ENCODE results near the gene FRK.
"Not testable (repeated sequence)": the region's sequence is repeated elsewhere in the genome, so short reads cannot be mapped to it uniquely, and the experiment has no call there.

The FRK gene

DNA sequence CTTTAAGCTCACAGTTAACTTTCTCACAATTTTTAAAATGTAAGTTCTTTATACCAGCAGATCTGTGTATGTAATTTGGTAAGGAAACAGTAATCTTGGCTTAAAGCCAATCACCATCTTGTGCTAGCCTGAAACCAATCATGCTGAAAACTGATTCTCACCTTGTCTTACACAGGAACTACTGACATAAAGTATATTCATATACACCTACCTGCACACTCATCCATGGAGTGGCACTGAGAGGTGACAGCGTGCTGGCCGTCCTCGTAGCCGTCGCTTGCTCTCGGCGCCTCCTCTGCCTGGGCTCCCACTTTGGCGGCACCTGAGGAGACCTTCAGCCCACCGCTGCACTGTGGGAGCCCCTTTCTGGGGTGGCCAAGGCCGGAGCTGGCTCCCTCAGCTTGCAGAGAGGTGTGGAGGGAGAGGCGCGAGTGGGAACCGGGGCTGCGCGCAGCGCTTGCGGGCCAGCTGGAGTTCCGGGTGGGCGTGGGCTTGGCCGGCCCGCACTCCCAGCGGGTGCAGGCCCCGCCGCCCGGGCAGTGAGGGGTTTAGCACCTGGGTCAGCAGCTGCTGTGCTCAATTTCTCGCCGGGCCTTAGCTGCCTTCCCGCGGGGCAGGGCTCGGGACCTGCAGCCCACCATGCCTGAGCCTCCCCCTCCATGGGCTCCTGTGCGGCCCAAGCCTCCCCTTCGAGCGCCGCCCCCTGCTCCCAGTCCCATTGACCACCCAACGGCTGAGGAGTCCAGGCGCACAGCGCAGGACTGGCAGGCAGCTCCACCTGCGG lies 171.8 kb downstream of the FRK start:
- DNase-seq (ENCODE audit: low read depth) = not testable (repeated sequence)

DNA sequence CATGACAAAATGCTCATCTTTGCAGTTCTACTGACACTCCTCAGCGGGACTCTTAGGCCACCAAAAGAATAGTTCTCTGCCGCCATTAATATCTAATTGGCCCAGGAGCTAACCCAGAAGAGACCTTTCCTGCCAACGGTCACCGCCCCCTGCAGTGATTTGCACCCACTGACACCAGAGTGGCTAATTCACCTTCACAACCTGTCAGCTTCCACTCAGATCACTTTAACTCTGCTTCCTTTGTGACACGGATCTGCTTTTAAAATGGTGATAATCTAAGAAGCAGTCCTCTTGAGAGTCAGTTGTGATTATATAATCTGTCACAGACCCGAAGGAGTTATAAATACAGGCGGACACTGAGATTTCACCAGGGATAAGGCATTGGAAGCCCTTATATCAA lies 172.8 kb downstream of the FRK start:
- no peak for DNase-seq (ENCODE audit: low read depth)

DNA sequence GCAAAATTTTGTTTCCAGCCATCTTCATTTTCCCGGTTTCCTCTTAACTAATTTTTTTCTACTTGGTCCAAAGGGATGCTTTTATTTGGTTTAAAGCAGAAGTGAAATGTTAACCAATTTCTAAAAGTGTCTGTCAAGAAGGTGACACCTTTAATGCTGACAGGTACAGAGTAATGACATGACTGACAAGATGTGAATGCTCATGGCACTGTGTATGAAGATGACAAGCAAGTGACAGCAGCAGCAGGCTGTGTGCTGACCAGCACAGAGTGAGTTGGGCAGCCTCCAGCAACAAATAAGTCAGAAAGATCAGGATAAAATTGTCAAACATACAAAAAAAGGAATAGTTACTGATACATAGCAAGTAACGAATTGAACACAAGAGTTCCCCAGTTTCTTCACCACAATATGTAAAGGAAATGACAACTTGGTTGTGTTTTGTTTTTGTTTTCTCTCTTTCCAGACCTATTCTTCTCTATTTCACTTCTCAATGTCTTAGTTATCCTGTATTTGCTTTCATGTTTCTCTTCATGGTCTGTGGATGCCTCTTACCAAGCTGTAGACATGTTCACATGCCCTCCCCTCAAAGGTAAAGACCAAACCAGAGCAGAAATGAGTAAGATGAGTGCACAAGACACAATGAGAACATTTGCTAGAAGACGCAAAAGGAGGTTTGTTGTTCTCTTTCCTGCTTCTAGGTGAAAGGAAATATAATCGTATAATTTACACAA lies 174.9 kb downstream of the FRK start:
- DNase-seq (ENCODE audit: low read depth) = no peak

DNA sequence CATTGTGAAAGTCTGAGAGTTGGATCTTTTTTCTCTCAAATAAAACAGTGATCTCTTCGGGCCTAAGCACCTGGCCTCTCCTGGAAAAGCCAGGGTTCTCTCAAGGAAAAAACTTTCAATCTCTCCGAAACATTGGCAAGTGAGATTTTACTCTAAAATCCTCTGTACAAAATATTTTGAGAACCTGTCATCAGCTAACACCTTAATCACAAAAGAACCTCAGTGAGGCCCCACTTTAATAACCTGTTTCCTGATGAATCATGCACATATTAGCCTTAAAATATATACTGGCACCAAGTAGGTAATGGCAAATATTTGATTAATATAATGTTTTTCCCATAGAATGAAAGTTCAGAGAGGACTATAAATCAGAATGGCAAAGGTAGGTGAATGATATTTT lies 177.9 kb downstream of the FRK start:
- no peak for DNase-seq (ENCODE audit: low read depth)

DNA sequence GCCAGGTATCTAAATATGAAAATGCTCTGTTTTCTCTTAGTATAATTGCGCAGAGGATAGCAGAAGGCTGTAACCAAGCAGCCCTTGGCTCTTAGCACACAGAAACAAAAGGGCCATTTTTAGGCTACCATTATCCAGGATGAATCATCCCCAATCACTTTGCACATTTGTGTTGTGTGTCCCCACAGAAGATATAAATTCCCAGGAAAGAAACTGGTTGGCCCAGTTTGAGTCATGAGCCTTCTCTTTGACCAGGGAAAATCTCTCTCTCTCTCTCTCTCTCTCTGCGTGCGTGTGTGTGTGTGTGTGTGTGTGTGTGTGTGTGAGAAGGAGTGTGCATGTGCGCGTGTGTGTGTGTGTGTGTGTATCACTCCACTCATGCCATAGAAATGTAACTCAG lies 178.5 kb downstream of the FRK start:
- no peak for DNase-seq (ENCODE audit: low read depth)

All from amniotic epithelial cell (primary cell).